Measurements from ENCODE around the gene ADCY10. TPM values are rescaled to one million over a fixed set of nuclear protein-coding genes. Genes with fewer than 3 reads are reported as not detected.

The ADCY10 gene
- total and polyA plus RNA-seq, 2 of the 8 experiments (the other 6 are each of a cell fraction or from before 2014, with no cell fraction given) = 0.02 TPM; not detected in 1

DNA sequence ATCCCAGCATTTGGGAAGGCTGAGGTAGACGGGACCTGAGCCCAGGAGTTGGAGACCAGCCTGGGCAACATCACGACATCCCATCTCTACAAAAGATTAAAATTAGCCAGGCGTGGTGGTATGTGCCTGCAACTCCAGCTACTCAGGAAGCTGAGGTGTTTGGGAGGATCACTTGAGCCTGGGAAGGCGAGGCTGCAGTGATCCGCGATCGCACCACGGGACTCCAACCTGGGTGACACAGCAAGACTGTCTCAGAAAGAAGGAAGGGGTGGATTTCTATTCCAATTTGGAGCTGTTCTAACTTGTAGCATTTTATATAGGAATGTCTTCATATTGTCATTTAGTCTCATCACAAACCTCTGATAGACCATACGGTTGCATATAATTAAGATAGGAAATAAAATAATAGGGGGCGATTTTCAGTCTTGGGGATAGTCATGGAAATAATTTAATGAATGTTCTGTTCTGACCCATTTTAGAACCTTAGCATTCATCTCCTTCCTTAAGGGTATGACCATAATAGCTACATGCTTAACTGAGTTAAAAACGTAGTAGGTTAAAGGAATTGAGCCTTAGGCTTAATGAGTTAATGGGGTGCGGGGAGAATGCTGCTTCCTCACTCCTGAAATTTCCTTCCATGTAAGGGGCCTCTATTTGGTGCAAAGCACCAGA is 93.1 kb downstream of the ADCY10 start (continued):
- no peak for TF ChIP-seq RAD21 (IDR thresholded peaks at IDR 0.05 in 1 of 2, conservative IDR thresholded peaks at IDR 0.05 in 1 of 2; ENCODE audit: low read depth in 2 of 2, low read length in 2 of 2)
- TF ChIP-seq JUN (IDR thresholded peaks at IDR 0.05; ENCODE audit: low read depth, low read length) = no peak
- TF ChIP-seq POLR2A (IDR thresholded peaks at IDR 0.05; ENCODE audit: control extremely low read depth in 1 of 2, low read depth in 2 of 2, low read length in 2 of 2) = no peak
